HG02885 (cell line): ENCODE measurements around the gene PLPPR1.
"Not testable (repeated sequence)": the region's sequence is repeated elsewhere in the genome, so short reads cannot be mapped to it uniquely, and the experiment has no call there.

Source experiments
- ATAC-seq: cut with Tn5 transposase; IDR thresholded peaks from one replicate; pipeline ENCODE4 v1.9.1; 2021; ENCODE audit warnings: mild to moderate bottlenecking; ENCODE audit not compliant: unreplicated experiment, poor library complexity

PLPPR1 gene

DNA sequence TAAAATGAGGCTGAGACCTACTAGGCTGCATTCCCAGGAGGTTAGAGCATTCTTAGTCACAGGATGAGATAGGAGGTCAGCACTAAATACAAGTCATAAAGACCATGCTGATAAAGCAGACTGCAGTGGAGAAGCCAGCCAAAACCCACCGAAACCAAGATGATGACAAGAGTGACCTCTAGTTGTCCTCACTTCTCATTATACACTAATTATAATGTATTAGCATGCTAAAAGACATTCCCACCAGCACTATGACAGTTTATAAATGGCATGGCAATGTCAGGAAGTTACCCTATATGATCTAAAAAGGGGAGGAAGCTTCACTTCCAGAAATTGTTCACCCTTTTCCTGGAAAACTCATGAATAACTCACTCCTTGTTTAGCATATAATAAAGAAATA lies 88.6 kb downstream of the PLPPR1 start:
- ATAC-seq, result no peak

DNA sequence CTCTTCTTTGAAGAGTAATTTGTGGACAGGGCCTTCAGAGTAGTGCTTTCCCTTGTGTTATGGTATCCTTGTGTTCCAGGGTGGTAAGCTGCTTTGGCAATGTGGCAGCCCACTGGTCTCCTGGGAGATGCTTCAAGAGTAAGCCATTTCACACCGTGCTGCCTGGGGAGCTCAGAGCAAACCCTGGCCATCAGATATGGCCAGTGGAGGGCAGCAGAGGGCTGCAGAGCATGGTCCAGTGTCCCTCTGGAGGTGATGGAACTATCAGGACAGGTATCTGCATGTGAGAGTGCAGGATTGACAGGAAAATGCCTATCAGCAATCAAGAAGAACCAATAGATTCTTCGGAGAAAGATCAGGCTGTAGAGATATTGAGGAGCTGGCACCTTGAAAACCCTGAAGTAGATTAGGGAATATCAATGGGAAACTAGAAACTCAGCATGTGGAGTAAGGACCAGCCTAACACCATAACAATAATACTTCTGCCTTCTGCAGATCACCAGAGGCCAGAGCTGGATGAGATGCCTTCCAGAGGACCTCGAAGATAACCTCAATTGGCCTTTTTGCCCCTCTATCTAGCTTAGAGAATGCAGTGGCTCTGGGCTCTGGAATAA lies 90.8 kb downstream of the PLPPR1 start:
- ATAC-seq, result peak; percentile 89

GRCh38 chr9:101121836-101122399 lies 93.4 kb downstream of the PLPPR1 start:
- no peak for ATAC-seq

GRCh38 chr9:101126556-101126955 lies 98.0 kb downstream of the PLPPR1 start:
- ATAC-seq, result peak; percentile 71

DNA sequence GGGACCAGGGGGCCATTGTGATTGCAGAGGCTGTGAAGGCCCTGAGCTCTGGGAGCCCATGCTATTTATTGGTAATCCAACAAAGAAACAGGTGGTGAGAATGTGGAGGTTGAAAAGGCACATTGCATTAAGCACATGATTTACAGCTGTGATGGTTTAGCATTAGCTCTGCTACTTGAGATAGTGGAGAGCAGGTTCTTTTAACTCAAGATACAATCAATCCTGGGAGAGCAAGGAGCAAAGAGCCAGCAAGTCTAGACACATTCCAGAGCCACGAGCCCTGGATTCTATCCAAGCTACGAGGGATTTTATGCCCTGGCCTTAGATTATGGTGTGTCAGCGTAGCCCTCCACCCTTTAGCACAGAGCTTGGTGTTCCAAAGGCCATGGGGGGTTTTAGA lies 98.8 kb downstream of the PLPPR1 start:
- ATAC-seq, result not testable (repeated sequence)

DNA sequence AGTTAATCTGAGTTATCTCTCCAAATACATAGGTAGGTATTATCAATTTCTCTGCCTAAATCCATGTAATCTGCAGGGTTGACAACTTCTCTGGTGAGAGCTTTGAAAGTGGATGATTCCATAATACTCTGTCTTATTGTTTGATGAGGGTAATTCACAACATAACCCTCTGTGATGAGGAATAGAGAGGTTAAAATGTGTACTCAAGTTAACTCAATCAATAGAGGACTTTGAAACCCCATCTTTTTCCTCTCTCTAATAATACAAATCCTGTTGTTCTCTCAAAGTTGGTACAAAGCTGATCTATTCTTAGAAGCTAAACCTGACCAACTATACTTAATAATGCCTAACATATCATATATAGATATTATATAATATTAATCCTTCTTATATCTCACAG lies 100.1 kb downstream of the PLPPR1 start:
- ATAC-seq, result no peak

DNA sequence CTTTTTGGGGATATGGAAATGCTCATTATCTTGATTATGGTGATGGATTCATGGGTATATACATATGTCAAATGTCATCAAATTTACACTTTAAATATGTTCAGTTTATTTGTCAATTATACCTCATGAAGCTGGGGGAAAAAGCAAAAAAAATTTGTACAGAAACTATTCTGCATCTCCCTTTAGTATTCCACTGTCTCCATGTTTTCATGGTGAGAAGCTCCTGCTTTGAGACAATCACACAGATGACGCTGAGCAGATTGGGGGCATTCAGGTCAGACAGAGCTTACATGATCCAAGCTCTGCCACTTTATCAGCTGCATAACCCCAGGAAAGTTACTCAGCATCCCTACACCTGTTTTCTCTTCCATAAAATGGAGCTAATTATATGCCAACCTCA lies 101.5 kb downstream of the PLPPR1 start:
- ATAC-seq, result no peak

DNA sequence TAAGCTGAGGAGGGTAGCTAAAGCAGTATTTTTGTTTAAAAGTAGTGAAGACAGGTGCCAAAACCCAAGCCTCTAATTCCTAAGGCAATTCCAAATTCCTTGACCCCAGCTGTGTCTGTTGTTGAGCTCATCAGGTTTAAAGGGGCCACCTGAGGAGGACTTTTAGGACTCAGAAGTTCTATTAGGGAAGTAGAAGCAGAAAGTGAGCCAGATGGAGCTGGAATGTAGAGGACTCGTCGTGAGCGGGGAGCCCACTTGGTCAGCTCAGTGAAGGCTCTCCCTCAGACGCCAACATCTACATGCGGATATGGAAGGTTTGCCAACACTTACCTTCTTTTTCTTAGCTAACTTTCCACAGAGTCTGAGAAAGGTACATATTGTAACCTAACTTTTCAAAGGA lies 102.8 kb downstream of the PLPPR1 start:
- no peak for ATAC-seq

- no peak for ATAC-seq
These were observed 104.3 kb downstream of the PLPPR1 start for GRCh38 chr9:101132801-101133200.

GRCh38 chr9:101138509-101138908 lies 110.0 kb downstream of the PLPPR1 start:
- no peak for ATAC-seq

DNA sequence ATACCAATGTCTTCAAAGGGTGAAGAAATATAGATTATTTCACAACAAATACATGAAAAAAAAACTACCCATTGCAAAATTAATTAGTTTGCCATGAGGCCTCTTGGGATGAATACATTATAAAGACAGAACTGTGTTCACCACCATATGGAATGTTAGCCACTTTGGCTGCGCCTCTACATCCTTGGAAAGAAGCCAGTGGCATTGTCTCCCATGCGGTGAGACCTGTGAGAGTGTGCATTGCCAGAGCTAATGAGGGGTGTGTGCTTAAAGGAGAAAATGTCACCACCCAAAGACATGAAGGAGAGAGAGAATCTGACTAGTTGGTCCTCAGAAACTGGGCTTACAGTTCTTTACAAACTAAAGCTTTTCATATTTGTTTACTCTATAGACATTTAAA lies 110.6 kb downstream of the PLPPR1 start:
- no peak for ATAC-seq

DNA sequence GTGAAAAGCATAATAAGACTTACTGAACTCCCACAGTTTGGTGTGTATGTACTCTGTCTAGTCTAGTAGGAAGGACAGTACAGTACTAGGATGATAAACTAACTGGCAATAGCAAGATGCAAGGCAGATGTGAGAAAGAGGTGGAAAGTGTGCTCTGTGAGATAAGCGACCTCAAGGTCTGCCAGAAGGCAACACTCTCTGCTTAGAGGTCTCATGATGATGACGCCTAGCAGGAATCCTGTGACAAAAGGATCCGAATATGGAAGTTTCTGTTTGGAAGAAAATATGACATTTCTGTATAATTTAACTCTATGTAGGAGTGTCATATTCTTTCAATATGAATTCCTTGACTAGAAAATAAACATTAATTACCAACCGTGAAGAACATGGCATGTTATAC lies 112.2 kb downstream of the PLPPR1 start:
- no peak for ATAC-seq

DNA sequence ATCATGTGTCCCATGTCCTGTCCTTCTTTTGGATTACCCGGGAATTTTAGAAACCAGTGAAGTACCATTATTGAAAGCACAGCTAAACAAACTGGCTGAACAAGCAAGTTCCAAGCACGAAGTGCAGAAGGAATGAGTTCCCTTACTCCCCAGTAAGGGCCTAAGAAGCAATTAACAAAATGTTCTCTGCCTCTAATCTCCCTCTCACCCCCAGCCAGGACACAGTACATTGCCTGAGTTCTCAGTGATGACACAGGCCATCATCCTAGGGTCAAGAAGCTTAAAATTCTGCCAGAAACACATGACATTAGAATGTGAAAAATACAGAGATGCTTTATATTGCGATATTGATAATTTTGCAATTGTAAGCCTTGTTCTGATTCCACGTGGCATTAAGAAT lies 118.0 kb downstream of the PLPPR1 start:
- ATAC-seq, result no peak

DNA sequence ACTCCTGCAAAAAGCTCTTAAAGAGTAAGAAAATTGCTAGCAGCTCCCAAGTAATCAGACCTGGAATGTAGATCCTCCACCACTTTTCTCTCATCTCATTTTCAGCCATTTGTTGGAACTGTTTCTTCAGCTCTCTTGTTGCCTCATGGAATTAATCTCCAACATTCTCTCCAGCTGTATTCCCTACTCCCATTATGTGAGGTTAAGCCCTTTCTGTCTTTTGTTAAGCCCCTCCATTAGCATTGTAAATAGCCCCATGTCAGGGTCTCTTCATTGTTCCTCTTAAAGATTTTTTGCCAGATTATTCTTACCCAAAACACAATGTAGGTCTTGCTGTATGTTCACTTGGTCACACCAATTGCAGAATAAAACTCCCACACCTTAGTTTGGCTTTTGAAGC lies 119.8 kb downstream of the PLPPR1 start:
- no peak for ATAC-seq

- no peak for ATAC-seq
These were observed 129.8 kb downstream of the PLPPR1 start for GRCh38 chr9:101158361-101158760.

DNA sequence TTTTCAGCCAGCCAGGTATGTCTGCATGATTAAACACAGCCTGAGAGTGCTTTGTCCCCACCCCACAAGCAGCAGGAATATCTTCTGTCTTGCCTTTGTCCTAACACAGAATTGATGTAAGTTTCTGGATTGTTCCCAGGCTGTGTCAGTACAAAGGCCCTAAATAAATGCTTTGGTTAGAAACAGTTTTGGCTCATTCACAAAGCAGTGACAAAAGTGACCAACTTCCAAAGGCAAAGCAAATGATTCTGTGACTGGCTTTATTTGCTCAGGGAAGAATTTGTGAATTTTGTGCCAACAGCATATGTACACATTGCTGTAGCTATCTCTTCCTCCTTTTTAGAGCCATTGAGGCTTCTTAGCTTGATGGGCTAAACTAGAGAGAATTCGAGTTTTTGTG lies 133.7 kb downstream of the PLPPR1 start:
- ATAC-seq, result no peak

DNA sequence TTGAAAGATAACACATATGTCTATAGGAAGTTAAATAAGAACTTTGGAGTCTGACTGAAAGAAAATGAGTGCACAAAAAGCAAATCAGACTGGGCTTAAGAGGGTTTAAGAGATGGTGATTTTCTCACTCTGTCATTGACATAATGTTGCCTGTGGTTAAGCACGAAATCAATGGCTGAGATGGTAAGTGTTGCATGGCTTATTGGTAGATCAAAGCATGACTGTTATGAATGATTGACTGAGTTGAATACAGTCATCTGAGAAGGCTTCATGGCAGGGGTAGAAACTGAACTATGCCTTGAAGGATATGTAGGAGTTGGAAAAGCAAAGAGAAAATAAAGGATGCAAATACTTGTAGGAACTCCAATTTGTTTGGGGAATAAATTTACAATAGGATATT lies 136.6 kb downstream of the PLPPR1 start:
- ATAC-seq, result no peak

DNA sequence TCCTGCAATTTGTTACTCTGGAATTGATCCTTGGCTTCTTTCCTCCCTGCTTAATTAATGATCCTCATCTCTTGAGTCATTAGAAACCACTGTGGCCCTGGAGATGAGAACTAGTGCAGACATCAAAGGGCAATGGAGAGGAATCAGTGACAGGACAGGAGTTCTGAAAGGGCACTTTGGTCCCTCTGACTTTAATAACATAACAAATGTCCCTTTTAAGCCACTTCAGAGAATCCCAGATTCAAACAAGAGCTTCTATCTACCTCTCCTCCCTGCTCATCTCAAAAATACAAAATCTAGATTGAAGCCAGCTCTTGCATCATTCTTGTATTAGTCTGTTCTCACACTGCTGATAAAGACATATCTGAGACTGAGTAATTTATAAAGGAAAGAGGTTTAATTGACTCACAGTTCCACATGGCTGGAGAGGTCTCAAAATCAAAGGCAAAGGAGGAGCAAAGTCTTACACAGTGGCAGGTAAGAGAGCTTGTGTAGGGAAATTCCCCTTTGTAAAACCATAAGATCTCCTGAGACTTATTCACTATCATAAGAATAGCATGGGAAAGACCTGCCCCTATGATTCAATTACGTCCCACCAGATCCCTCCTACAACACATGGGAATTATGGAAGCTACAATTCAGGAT lies 139.1 kb downstream of the PLPPR1 start:
- no peak for ATAC-seq

DNA sequence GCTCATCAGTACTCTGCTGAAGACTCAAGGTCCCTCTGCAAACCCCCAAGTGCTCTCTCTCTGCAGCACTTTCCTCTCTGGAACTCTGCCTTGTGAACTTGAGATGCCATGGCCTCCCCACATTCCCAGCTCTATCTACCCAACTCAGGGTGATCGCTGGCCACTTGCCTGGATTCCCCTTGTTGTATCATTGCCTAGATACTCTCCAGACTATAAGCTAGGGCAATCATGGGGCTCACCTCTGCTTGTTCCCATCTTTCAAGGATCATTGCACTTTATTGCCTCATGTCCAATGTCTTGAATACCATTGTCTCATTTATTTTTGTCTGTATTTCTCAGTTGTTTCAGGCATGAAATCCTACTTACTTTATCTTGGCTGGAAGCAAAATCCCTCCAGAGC lies 144.1 kb downstream of the PLPPR1 start:
- ATAC-seq, result no peak

DNA sequence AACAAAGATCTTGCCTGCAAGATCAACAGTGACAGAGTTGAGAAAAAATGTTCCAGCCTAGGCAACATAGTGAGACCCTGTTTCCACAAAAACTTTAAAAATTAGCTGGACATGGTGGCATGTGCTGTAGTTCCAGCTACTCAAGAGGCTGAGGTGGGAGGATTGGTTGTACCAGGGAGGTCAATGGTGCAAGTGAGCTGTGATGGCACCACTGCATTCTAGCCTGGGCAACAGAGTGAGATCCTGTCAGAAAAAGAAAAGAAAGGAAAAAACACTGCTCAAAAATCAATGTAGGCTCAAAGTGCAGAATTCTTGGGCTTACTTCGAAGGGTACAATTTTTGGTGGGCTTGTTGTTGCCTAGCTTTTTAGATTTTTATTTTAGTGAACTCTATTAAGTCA lies 145.4 kb downstream of the PLPPR1 start:
- no peak for ATAC-seq

DNA sequence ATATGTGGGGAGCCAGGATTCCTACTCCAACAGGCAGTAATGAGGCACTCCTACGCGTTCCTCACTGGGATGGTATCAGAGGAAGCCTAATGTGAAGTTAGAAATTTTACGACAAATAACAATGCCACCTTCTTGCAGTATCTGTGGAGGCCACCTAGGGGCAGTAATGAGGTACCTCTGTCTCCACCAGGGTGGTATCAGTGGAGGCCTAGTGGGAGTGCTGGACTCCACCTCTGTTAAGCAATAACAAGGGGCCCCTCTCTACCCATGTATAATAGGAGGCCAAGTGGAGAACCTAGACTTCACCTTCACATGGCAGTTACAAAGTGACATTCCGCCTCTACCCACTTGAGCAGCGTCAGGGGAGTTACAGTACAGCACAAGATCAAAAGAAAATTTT lies 147.9 kb downstream of the PLPPR1 start:
- ATAC-seq, result no peak

DNA sequence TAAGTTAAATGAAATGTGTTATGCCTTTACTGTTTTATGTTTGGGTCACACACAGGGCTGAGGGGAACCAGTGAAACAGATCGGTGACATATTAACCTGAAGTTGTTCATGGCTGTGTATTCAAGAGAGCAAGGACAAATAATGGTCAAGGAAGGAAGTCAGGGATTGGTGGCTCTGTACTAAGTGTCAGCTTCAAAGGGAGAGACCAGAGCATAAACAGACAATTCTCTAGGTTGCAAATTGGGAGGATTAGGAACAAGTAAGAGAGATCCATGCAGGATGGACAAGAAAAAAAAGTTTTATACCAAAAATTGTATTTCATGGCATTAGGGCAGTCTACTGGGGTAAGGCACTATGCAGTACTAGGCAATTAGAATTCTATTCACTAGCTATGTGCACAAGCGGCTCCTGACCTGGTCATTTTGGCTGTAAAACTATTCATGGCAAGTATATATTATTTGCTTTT lies 156.3 kb downstream of the PLPPR1 start:
- ATAC-seq, result no peak
